SK-N-SH (cell line): ENCODE data around the gene ARHGAP25.

ENCODE experiments used
- EP300 ChIP-seq, 2 experiments: IDR thresholded peaks; 2 replicates each; pipeline versions ENCODE4 v1.4.0 to v1.6.1; 2012; ENCODE audit warnings: borderline replicate concordance in 1 of 2, low read depth in 1 of 2, low read length in 1 of 2
- EZH2phosphoT487 ChIP-seq: fragments of 200-600 bp; sonication (generic); IDR thresholded peaks from 2 replicates; pipeline ENCODE4 v1.6.1; 2017; ENCODE audit warnings: low read depth, mixed run types, mild to moderate bottlenecking, antibody characterized with exemption, moderate library complexity, borderline replicate concordance
- FOXM1 ChIP-seq: IDR thresholded peaks from 2 replicates; pipeline ENCODE4 v1.4.0; 2012; ENCODE audit warnings: low read depth, mild to moderate bottlenecking
- JUND ChIP-seq: IDR thresholded peaks from 2 replicates; pipeline ENCODE4 v1.4.0; 2012
- MAX ChIP-seq: IDR thresholded peaks from 2 replicates; pipeline ENCODE4 v1.4.0; 2012; ENCODE audit warnings: low read depth
- NFIC ChIP-seq: IDR thresholded peaks from 2 replicates; pipeline ENCODE4 v1.4.0; 2012; ENCODE audit warnings: borderline replicate concordance
- POLR2AphosphoS5 ChIP-seq: IDR thresholded peaks from 2 replicates; pipeline ENCODE4 v1.6.1; 2012; ENCODE audit warnings: low read depth, low read length
- RFX5 ChIP-seq: IDR thresholded peaks from 2 replicates; pipeline ENCODE4 v1.6.1; 2012; ENCODE audit warnings: mild to moderate bottlenecking, improper control_type of control experiment, low read length
- RXRA ChIP-seq: IDR thresholded peaks from 2 replicates; pipeline ENCODE4 v1.4.0; 2012; ENCODE audit warnings: low read depth, mild to moderate bottlenecking, borderline replicate concordance
- TF ChIP-seq, protein P1 (sequence below): fragments of 200-600 bp; sonication (generic); IDR thresholded peaks from 2 replicates; pipeline ENCODE4 v1.6.1; 2017; ENCODE audit warnings: antibody characterized with exemption, mild to moderate bottlenecking, moderate library complexity

- TF ChIP-seq, protein P1, sequence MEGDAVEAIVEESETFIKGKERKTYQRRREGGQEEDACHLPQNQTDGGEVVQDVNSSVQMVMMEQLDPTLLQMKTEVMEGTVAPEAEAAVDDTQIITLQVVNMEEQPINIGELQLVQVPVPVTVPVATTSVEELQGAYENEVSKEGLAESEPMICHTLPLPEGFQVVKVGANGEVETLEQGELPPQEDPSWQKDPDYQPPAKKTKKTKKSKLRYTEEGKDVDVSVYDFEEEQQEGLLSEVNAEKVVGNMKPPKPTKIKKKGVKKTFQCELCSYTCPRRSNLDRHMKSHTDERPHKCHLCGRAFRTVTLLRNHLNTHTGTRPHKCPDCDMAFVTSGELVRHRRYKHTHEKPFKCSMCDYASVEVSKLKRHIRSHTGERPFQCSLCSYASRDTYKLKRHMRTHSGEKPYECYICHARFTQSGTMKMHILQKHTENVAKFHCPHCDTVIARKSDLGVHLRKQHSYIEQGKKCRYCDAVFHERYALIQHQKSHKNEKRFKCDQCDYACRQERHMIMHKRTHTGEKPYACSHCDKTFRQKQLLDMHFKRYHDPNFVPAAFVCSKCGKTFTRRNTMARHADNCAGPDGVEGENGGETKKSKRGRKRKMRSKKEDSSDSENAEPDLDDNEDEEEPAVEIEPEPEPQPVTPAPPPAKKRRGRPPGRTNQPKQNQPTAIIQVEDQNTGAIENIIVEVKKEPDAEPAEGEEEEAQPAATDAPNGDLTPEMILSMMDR, result no peak
- no peak for TF ChIP-seq POLR2AphosphoS5
- TF ChIP-seq EP300 (IDR thresholded peaks at IDR 0.05; ENCODE audit: borderline replicate concordance in 1 of 2, low read depth in 1 of 2, low read length in 1 of 2), result no peak
- TF ChIP-seq RXRA, result no peak
- TF ChIP-seq RFX5, result no peak
- no peak for TF ChIP-seq FOXM1
- TF ChIP-seq MAX, result no peak
- no peak for TF ChIP-seq NFIC
- no peak for TF ChIP-seq EZH2phosphoT487
- no peak for TF ChIP-seq JUND
Observed at GRCh38 chr2:68720665-68721064, 13.9 kb upstream of the ARHGAP25 start.
